ENCODE data around the gene ADGRF3.
"Not testable (repeated sequence)": the region's sequence is repeated elsewhere in the genome, so short reads cannot be mapped to it uniquely, and the experiment has no call there.

ADGRF3 gene

DNA sequence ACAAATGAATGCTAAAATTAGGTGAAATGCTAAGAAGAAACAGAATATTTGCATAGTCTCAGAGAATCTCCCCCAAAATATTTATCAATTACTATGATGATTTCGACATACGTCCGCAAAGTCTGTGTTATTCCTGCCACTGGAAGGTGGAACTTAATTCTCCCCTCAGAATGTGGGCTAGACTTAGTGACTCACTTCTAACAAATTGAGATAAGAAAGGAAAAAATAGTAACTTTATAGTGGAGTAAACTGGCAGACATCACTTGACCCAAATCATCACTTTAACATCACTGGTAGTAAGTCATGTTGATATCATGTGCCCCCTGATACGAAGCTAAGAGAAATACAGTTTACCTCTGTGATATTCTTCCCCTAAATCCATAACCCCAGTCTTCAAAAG is 78.4 kb downstream of the ADGRF3 start:
- TF ChIP-seq POLR2A (IDR thresholded peaks at IDR 0.05; ENCODE audit: low read depth, low read length) = no peak
- FAIRE-seq (no peak), DNase-seq (ENCODE audit: insufficient read length, low spot score) (no peak)

- not testable (repeated sequence) for FAIRE-seq; DNase-seq (ENCODE audit: insufficient read length, low spot score)
Observed at GRCh38 chr2:26258836-26259235, 87.8 kb downstream of the ADGRF3 start.
